Stimulated activated CD8-positive, alpha-beta memory T cell treated with anti-CD3 and anti-CD28 coated beads, Interleukin-7, amount 100 ng/mL, for 4 hours (primary cell): ENCODE data around the gene LY6G6F.
A peak's percentile ranks its signal among the peaks of the same experiment; 100 is the strongest.
"Not testable (repeated sequence)": the region's sequence is repeated elsewhere in the genome, so short reads cannot be mapped to it uniquely, and the experiment has no call there.

Experiments used
- DNase-seq, 2 donors: peaks; one replicate each; pipeline ENCODE4 v3.0.0-alpha.2; 2020; ENCODE audit warnings: low read depth in 2 of 2

The LY6G6F gene

GRCh38 chr6:31702819-31703716, 3.6 kb upstream of the LY6G6F start, which contains the start of gene ABHD16A:
Gene ABHD16A (minus strand): TSS chr6:31703324. CDS start chr6:31703281, 43 bp downstream.
- peak; percentile 94 to 96 for DNase-seq

- DNase-seq: no peak
Measured at GRCh38 chr6:31705931-31706330, 735 bp upstream of the LY6G6F start.

- no peak for DNase-seq
Measured at GRCh38 chr6:31707701-31708100, 1.0 kb downstream of the LY6G6F start.

- no peak for DNase-seq
Measured at GRCh38 chr6:31708224-31708623, 1.6 kb downstream of the LY6G6F start.

GRCh38 chr6:31709157-31709556, 2.5 kb downstream of the LY6G6F start:
- DNase-seq: not testable (repeated sequence)

GRCh38 chr6:31710523-31711219, 4.0 kb downstream of the LY6G6F start:
- no peak for DNase-seq

- DNase-seq: no peak
Measured at GRCh38 chr6:31711233-31711632, 4.6 kb downstream of the LY6G6F start.

GRCh38 chr6:31712296-31712695, 5.6 kb downstream of the LY6G6F start:
- DNase-seq: no peak

GRCh38 chr6:31713465-31713864, 6.8 kb downstream of the LY6G6F start:
- DNase-seq: no peak

GRCh38 chr6:31713991-31714684, 7.5 kb downstream of the LY6G6F start:
- DNase-seq: no peak

- no peak for DNase-seq
Measured at GRCh38 chr6:31715022-31715958, 8.6 kb downstream of the LY6G6F start, which contains the start of gene LY6G6D. Gene LY6G6D (plus strand): TSS chr6:31715348. CDS start chr6:31715356, 8 bp downstream.

- DNase-seq: no peak
Measured at GRCh38 chr6:31717499-31718222, 11.0 kb downstream of the LY6G6F start.

GRCh38 chr6:31718265-31718664, 11.6 kb downstream of the LY6G6F start:
- DNase-seq: no peak

GRCh38 chr6:31719001-31719400, 12.3 kb downstream of the LY6G6F start:
- no peak for DNase-seq

GRCh38 chr6:31720196-31720770, 13.6 kb downstream of the LY6G6F start:
- DNase-seq: no peak

- DNase-seq: no peak
Measured at GRCh38 chr6:31721351-31722020, 14.8 kb downstream of the LY6G6F start, which contains the start of gene LY6G6C. Gene LY6G6C (minus strand): TSS chr6:31721746. CDS start chr6:31721679, 67 bp downstream.

GRCh38 chr6:31722173-31722572, 15.5 kb downstream of the LY6G6F start:
- DNase-seq: no peak

GRCh38 chr6:31723245-31723979, 16.7 kb downstream of the LY6G6F start, which contains the start of gene MPIG6B:
Gene MPIG6B (plus strand): TSS chr6:31723373. CDS start chr6:31723384, 11 bp downstream.
- no peak for DNase-seq
